Effector memory CD4-positive, alpha-beta T cell (primary cell): Measurements from ENCODE around the gene MFSD6.

Experiments used
- DNase-seq, 3 donors: peaks; one replicate each; pipeline ENCODE4 v3.0.0-alpha.2; 2020
- H3K27ac ChIP-seq: 2 replicates; pipeline ENCODE4 v1.7.0; 2013; ENCODE audit warnings: mild to moderate bottlenecking, low read length, moderate library complexity; ENCODE audit not compliant: insufficient read depth, poor library complexity, severe bottlenecking
- H3K27me3 ChIP-seq: replicated peaks from 2 replicates; pipeline ENCODE4 v1.7.0; 2013; ENCODE audit warnings: mild to moderate bottlenecking, low read length; ENCODE audit not compliant: insufficient read depth, control insufficient read depth, poor library complexity, severe bottlenecking
- H3K36me3 ChIP-seq: 2 replicates; pipeline ENCODE4 v1.7.0; 2013; ENCODE audit warnings: mild to moderate bottlenecking, low read length, moderate library complexity; ENCODE audit not compliant: control insufficient read depth, insufficient read depth
- H3K4me1 ChIP-seq: 2 replicates; pipeline ENCODE4 v1.7.0; 2013; ENCODE audit warnings: low read length, mild to moderate bottlenecking; ENCODE audit not compliant: control insufficient read depth, insufficient read depth, poor library complexity, severe bottlenecking
- H3K4me3 ChIP-seq: 2 replicates; pipeline ENCODE4 v1.7.0; 2013; ENCODE audit warnings: low read length, low read depth, mild to moderate bottlenecking; ENCODE audit not compliant: insufficient read depth, poor library complexity, severe bottlenecking
- H3K9me3 ChIP-seq: 2 replicates; pipeline ENCODE4 v1.7.0; 2013; ENCODE audit warnings: mild to moderate bottlenecking, low read length, moderate library complexity; ENCODE audit not compliant: control insufficient read depth

MFSD6 gene

DNA sequence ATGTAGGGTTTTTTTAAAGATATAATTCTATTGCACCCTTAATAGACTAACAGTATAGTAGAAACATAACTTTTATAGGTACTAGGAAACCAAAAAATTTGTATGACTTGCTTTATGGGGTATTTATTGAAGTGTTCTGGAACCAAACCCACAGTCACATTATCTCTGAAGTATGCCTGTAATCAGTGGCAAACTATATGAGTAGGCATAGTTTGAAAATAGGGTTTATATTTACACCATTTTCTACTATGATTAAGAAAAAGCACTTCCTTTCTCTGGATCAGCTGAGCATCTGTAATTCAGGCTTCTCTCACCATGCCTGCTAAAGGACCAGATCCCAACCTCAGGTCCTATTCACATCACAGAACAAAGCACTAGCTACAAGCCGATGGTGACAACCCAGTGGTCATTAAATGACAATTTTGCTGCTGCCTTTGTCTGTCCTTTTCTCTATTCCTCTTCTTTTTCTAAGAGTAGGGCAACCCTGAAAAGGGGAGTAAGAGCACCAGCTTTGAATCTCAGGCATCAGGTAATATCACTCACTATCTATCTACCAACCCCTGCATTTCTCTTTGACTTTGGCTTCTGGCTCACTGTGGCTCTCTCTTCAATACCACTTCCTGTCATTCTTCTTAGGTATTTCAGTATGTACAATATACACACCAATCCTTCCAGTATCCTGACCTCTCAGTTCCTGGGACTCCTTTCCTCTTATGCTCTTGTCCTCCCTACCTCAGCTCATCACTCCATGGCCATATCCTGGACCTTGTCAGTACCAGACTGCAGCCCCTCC lies 112.0 kb downstream of the MFSD6 start:
- no peak overlapping the region for H3K4me3 ChIP-seq
- H3K36me3 ChIP-seq, result no peaks in the 10 kb centered on the region
- H3K4me1 ChIP-seq, result peaks cover 16% of the 10 kb centered on the region
- no peaks in the 10 kb centered on the region for H3K9me3 ChIP-seq
- no peak for DNase-seq
- no peak overlapping the region for H3K27ac ChIP-seq
- H3K27me3 ChIP-seq, result no peaks in the 10 kb centered on the region

DNA sequence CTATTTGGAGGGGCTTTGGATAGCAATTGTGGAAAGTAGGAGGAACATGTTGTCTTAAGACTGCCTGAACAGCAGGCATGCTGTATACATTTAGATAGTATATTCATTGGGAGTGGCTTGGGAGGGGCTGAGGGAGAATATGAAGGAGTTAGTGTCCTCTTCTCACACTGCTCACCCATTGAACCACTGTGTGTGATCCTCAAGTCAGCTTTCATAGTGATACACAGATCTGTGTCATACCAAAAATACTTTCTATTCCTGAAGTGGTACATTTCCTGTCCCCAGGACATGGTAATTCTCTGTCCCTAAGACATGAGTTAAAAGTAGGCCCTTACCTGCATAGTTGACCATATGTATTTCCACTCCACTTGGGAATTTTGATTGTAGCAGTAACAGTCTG lies 116.8 kb downstream of the MFSD6 start:
- H3K4me1 ChIP-seq, result peaks cover 6% of the 10 kb centered on the region
- no peaks in the 10 kb centered on the region for H3K36me3 ChIP-seq
- H3K4me3 ChIP-seq, result no peak overlapping the region
- no peaks in the 10 kb centered on the region for H3K9me3 ChIP-seq
- H3K27me3 ChIP-seq, result no peaks in the 10 kb centered on the region
- no peak for DNase-seq
- H3K27ac ChIP-seq, result no peak overlapping the region

GRCh38 chr2:190526105-190526750 lies 118.1 kb downstream of the MFSD6 start:
- H3K36me3 ChIP-seq, result no peaks in the 10 kb centered on the region
- no peaks in the 10 kb centered on the region for H3K9me3 ChIP-seq
- no peaks in the 10 kb centered on the region for H3K4me1 ChIP-seq
- H3K27ac ChIP-seq, result no peak overlapping the region
- no peak overlapping the region for H3K4me3 ChIP-seq
- H3K27me3 ChIP-seq, result no peaks in the 10 kb centered on the region
- no peak for DNase-seq

DNA sequence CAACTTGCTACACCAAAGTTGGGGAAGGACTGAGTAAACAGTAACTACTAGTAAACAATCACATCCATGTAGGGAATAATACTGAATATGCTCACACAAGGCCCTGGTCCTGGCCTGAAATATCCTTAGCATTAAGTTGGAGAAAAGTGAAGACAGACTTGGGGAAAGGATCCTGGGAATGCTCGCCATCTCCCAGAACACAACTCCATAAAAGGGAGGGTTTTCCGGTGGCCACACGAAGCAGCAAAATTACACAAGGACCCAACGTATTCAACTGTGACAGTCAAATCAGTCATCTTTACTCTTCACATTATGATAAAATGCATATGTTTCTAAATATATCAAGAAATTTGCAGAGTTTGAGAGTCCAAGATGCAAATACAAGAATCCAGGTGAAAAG lies 119.1 kb downstream of the MFSD6 start:
- H3K36me3 ChIP-seq, result no peaks in the 10 kb centered on the region
- H3K27ac ChIP-seq, result no peak overlapping the region
- no peak for DNase-seq
- H3K4me3 ChIP-seq, result no peak overlapping the region
- no peaks in the 10 kb centered on the region for H3K9me3 ChIP-seq
- H3K27me3 ChIP-seq, result no peaks in the 10 kb centered on the region
- H3K4me1 ChIP-seq, result no peaks in the 10 kb centered on the region

DNA sequence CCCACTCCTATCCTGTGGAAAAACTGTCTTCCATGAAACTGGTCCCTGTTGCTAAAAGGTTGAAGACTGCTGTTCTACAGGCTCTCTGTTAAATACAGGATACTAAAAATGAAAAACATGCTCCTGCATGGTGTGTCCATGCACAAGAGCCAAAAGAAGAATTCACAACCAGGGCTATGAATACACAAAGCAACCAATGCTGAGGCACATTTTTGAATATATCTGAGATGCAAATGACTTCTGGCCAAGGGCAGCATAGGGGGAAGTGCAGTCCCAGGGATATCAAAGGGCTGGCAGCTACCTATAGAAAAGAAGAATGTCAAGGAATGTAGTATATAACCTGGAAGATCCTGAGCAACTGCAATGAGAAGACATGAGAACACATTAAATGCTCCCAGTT lies 119.8 kb downstream of the MFSD6 start:
- no peak for DNase-seq
- Histone ChIP-seq H3K27ac (no peak overlapping the region), H3K4me1 (peaks cover 4% of the 10 kb centered on the region), H3K36me3 (no peaks in the 10 kb centered on the region), H3K27me3 (no peaks in the 10 kb centered on the region), H3K4me3 (no peak overlapping the region), H3K9me3 (no peaks in the 10 kb centered on the region)

DNA sequence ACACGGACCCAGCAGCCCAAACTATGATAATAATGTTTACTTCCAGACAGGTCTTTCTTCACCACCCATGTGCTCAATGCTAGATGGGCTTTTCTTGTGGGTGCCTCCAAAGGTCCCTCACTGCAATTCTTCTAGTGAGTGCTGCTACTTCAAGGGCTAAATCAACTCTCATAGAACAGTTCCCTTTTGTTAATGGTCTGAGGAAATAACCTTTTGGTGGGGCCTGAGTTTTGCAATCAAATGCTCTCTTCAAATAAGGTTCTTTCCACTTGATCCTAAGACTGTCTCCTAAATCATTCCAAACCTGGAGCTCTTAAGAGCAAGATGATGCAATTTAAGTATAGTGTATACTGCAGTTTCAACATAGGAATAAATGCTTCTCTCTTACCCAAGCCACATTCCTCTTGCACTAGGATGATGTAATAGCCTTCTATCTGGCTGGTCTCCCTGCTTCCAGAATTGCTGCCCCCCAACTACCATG lies 120.4 kb downstream of the MFSD6 start:
- Histone ChIP-seq H3K4me3 (no peak overlapping the region), H3K4me1 (peaks cover 7% of the 10 kb centered on the region)
- DNase-seq, result no peak

GRCh38 chr2:190529486-190530247 lies 121.5 kb downstream of the MFSD6 start:
- Histone ChIP-seq H3K4me1 (peaks cover 10% of the 10 kb centered on the region), H3K27me3 (no peaks in the 10 kb centered on the region), H3K4me3 (no peak overlapping the region), H3K9me3 (no peaks in the 10 kb centered on the region), H3K27ac (no peak overlapping the region), H3K36me3 (no peaks in the 10 kb centered on the region)
- no peak for DNase-seq

More for the DNA sequence above, 120.4 kb downstream of the MFSD6 start:
- Histone ChIP-seq H3K9me3 (no peaks in the 10 kb centered on the region), H3K27me3 (no peaks in the 10 kb centered on the region), H3K36me3 (no peaks in the 10 kb centered on the region), H3K27ac (no peak overlapping the region)

- Histone ChIP-seq H3K27me3 (no peaks in the 10 kb centered on the region), H3K27ac (no peak overlapping the region), H3K4me3 (no peak overlapping the region), H3K36me3 (no peaks in the 10 kb centered on the region), H3K4me1 (peaks cover 10% of the 10 kb centered on the region), H3K9me3 (no peaks in the 10 kb centered on the region)
- no peak for DNase-seq
Observed at GRCh38 chr2:190530248-190530900, 122.2 kb downstream of the MFSD6 start.

- H3K36me3 ChIP-seq, result no peaks in the 10 kb centered on the region
- H3K27ac ChIP-seq, result no peak overlapping the region
- no peaks in the 10 kb centered on the region for H3K27me3 ChIP-seq
- H3K4me1 ChIP-seq, result peaks cover 10% of the 10 kb centered on the region
- DNase-seq, result no peak
- H3K4me3 ChIP-seq, result no peak overlapping the region
- no peaks in the 10 kb centered on the region for H3K9me3 ChIP-seq
Observed at GRCh38 chr2:190532581-190532980, 124.4 kb downstream of the MFSD6 start.
